Gastroesophageal sphincter (tissue), 4 donors: ENCODE data around the gene PARP14. TPM values are rescaled to one million over a fixed set of nuclear protein-coding genes. Genes with fewer than 3 reads are reported as not detected.

Experiments
- ATAC-seq: fragments of 150-250 bp; one replicate; pipeline ENCODE4 v1.9.1; 2016; ENCODE audit warnings: mild to moderate bottlenecking, moderate library complexity
- H3K27ac ChIP-seq, 4 donors: fragments of 200-600 bp; sonication (generic) in 3 of 4; 1 replicate in 3 of 4; 2 replicates in 1 of 4; pipeline ENCODE4 v1.5.1; 2016 to 2019
- H3K27me3 ChIP-seq: fragments of 200-600 bp; sonication (generic); one replicate; pipeline ENCODE4 v1.5.1; 2019
- H3K36me3 ChIP-seq, 2 donors: fragments of 200-600 bp; sonication (generic); one replicate each; pipeline ENCODE4 v1.5.1; 2019; ENCODE audit warnings: control low read depth in 1 of 2
- H3K4me1 ChIP-seq, 3 donors: fragments of 200-600 bp; sonication (generic); 1 replicate in 2 of 3; 2 replicates in 1 of 3; pipeline ENCODE4 v1.5.1; 2016 to 2019; ENCODE audit warnings: control low read depth in 2 of 3
- H3K4me3 ChIP-seq, 2 donors: fragments of 200-600 bp; sonication (generic); one replicate each; pipeline ENCODE4 v1.5.1; 2019; ENCODE audit warnings: mild to moderate bottlenecking in 1 of 2, moderate library complexity in 1 of 2
- H3K9me3 ChIP-seq, 3 donors: fragments of 200-600 bp; sonication (generic); one replicate each; pipeline ENCODE4 v1.5.1; 2017 to 2019; ENCODE audit warnings: control low read depth in 2 of 3
- CTCF ChIP-seq, 4 experiments: fragments of 200-600 bp in 2 of 4; fragments of 450-650 bp in 2 of 4; sonication (generic) in 1 of 4; IDR thresholded peaks; one replicate each; pipeline ENCODE4 v1.5.1; 2017 to 2019; ENCODE audit warnings: antibody characterized with exemption in 4 of 4, mild to moderate bottlenecking in 2 of 4, moderate library complexity in 2 of 4
- EP300 ChIP-seq: sonication (generic); formaldehyde crosslinking; IDR thresholded peaks from one replicate; pipeline ENCODE4 v1.6.1; 2017; ENCODE audit warnings: antibody characterized with exemption, mild to moderate bottlenecking
- POLR2A ChIP-seq, 2 donors: fragments of 450-650 bp; IDR thresholded peaks; one replicate each; pipeline ENCODE4 v1.6.1; 2017; ENCODE audit warnings: antibody characterized with exemption in 2 of 2, mild to moderate bottlenecking in 2 of 2, moderate library complexity in 1 of 2
- POLR2AphosphoS5 ChIP-seq: sonication (generic); formaldehyde crosslinking; IDR thresholded peaks from one replicate; pipeline ENCODE4 v1.6.1; 2017; ENCODE audit warnings: antibody characterized with exemption
- WGBS, 2 donors: methylation state at CpG; one replicate each; pipeline ENCODE4 v1.1.5; 2018; ENCODE audit warnings: low coverage in 1 of 2; 5-methylcytosine and 5-hydroxymethylcytosine counted together
- total RNA-seq, 4 donors: library from RNA; depleted of rRNA; stranded (reverse); fragments of >200 nt; gene quantifications; one replicate each; pipeline ENCODE4 v1.1.0, GENCODE V29; 2016

PARP14 gene
- total RNA-seq, 4 donors from 2014 or later = 25.0 to 59.0 (median 35.0) TPM

DNA sequence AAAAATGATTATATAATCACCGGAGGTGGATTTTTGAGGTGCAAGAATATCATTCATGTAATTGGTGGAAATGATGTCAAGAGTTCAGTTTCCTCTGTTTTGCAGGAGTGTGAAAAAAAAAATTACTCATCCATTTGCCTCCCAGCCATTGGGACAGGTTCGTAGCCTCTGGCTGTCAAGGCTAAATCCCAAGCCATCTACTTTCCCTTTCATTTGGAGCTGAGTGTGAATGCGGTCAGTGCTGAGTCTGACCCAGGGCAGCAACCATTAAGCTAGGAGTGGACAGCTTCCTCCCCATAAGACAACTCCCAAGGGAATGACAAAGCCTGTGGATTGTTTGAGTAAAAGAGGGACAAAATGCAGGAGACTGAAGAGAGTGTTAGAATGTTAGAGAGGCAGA lies 33.6 kb downstream of the PARP14 start:
- Histone ChIP-seq H3K9me3 (no peaks in the 10 kb centered on the region), H3K36me3 (peaks cover 0 to 76% of the 10 kb centered on the region in 2 donors), H3K27ac (no peak overlapping the region), H3K4me3 (no peak overlapping the region), H3K27me3 (no peaks in the 10 kb centered on the region), H3K4me1 (no peaks in the 10 kb centered on the region)
- 68 to 86% methylated on average over 3 of the region's 3 CpGs for WGBS, 2 donors
- no peak for TF ChIP-seq POLR2A (IDR thresholded peaks at IDR 0.05)
- no peak for TF ChIP-seq POLR2AphosphoS5
- no peak for TF ChIP-seq EP300
- no peak for TF ChIP-seq CTCF (IDR thresholded peaks at IDR 0.05)
- no peak for ATAC-seq

- 86 to 88% methylated on average over 4 of the region's 4 CpGs for WGBS, 2 donors
- Histone ChIP-seq H3K9me3 (no peaks in the 10 kb centered on the region), H3K27me3 (no peaks in the 10 kb centered on the region), H3K27ac (no peak overlapping the region), H3K4me1 (no peaks in the 10 kb centered on the region), H3K4me3 (no peak overlapping the region), H3K36me3 (peaks cover 0 to 98% of the 10 kb centered on the region in 2 donors)
- ATAC-seq = no peak
- TF ChIP-seq CTCF (IDR thresholded peaks at IDR 0.05) (no peak), POLR2A (IDR thresholded peaks at IDR 0.05) (no peak), EP300 (no peak), POLR2AphosphoS5 (no peak)
Measured at GRCh38 chr3:122716667-122717066, 36.0 kb downstream of the PARP14 start.

- H3K27ac ChIP-seq = no peak overlapping the region
- no peak overlapping the region for H3K4me3 ChIP-seq
- H3K9me3 ChIP-seq = no peaks in the 10 kb centered on the region
- H3K27me3 ChIP-seq = no peaks in the 10 kb centered on the region
- H3K36me3 ChIP-seq = peaks cover 0 to 87% of the 10 kb centered on the region in 2 donors
- no peaks in the 10 kb centered on the region for H3K4me1 ChIP-seq
- TF ChIP-seq CTCF (IDR thresholded peaks at IDR 0.05) (no peak), EP300 (no peak), POLR2A (IDR thresholded peaks at IDR 0.05) (no peak), POLR2AphosphoS5 (no peak)
- 78% methylated on average over 3 of the region's 3 CpGs; no CpG with 5 or more reads in 1 of the 2 donors for WGBS, 2 donors
- ATAC-seq = no peak
Measured at GRCh38 chr3:122719273-122719921, 38.8 kb downstream of the PARP14 start.

DNA sequence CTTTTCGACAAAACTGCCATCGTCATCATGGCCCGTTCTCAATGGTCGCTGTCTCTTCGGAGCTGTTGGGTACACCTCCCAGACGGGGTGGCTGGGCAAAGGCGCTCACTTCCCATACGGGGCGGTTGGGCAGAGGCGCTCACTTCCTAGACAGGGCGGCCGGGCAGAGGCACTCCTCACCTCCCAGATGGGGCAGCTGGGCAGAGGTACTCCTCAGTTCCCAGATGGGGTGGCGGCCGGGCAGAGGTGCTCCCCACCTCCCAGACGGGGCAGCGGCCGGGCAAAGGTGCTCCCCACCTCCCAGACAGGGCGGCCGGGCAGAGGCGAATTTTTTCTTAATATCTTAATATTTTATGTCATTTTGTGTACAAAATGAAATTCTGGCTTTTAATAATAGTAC lies 44.5 kb downstream of the PARP14 start:
- 96 to 98% methylated on average over 5 to 11 of the region's 20 CpGs for WGBS, 2 donors
- peaks cover 0 to 58% of the 10 kb centered on the region in 2 donors for H3K36me3 ChIP-seq

DNA sequence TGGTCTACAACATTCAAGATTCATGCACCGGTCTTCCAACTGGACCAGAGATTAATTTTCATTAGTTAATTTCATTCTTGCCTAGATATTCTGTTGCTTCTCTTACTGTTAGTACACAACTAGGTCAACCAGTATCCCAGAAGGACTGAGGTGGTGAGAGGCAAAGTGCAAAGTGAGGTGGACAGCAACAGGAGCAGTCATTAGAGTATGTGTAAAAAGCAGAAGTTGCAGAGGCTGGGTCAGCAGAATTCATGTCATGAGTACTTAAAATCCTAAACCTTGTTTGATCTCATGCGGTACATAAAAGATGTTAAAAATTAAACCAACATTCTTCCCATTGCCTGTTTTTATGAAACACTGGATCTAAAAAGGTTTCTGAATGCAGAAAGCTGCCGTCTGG lies 46.7 kb downstream of the PARP14 start:
- ATAC-seq = no peak
- no peak overlapping the region for H3K27ac ChIP-seq
- H3K9me3 ChIP-seq = no peaks in the 10 kb centered on the region
- TF ChIP-seq CTCF (IDR thresholded peaks at IDR 0.05) (no peak), POLR2AphosphoS5 (no peak), POLR2A (IDR thresholded peaks at IDR 0.05) (no peak), EP300 (no peak)
- no peaks in the 10 kb centered on the region for H3K27me3 ChIP-seq
- H3K36me3 ChIP-seq = peaks cover 0 to 40% of the 10 kb centered on the region in 2 donors
- 95 to 100% methylated on average over 2 to 3 of the region's 3 CpGs for WGBS, 2 donors
- no peak overlapping the region for H3K4me3 ChIP-seq
- no peaks in the 10 kb centered on the region for H3K4me1 ChIP-seq

More for the DNA sequence above, 44.5 kb downstream of the PARP14 start:
- H3K27ac ChIP-seq = no peak overlapping the region
- no peak for ATAC-seq
- no peaks in the 10 kb centered on the region for H3K27me3 ChIP-seq
- H3K4me1 ChIP-seq = no peaks in the 10 kb centered on the region
- no peak overlapping the region for H3K4me3 ChIP-seq
- H3K9me3 ChIP-seq = no peaks in the 10 kb centered on the region
- no peak for TF ChIP-seq POLR2A (IDR thresholded peaks at IDR 0.05)
